Measurements from ENCODE around the gene NUDT19. TPM values are rescaled to one million over a fixed set of nuclear protein-coding genes. Genes with fewer than 3 reads are reported as not detected.

The NUDT19 gene
- total and polyA plus RNA-seq, 9 of the 15 experiments (the other 6 are each of a cell fraction or from before 2014, with no cell fraction given) = 9.6 to 38.6 (median 14.4) TPM

DNA sequence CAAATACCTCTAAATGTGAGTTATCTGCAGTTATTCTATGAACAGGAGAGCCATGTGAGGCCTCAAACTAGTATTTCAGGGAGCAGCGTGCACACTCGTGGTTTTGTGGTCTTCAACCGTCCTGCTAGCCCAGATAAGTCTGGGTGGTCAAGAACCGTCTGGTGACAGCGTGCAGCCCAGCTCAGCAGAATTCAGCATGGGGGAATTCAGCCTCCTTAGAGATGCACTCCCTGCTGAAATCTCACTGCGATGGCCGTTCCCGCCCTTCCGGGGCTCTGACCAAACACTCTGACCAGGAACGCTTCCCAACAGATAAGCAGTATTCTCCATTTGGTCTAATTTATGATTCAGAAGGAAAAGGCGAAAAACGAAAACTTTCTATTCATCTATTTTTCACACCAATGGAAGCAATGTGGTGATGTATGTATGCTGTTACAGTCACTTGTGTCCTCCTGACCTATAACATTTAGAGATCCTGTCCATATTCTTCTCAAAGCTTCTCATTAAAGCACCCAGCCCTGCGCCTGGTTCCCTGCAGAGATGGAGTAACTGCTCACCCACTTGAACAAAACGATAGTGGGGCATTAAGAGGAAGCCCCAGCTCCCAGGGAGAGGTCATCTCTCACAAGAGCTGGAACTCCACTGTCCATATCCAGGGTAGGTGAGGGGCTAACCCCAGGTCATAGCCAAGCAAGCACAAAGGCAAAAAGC lies 19.6 kb upstream of the NUDT19 start (continued):
- TF ChIP-seq MECOM (CRISPR knock-in tag; IDR thresholded peaks at IDR 0.05) (peak; percentile 63), RFX5 (IDR thresholded peaks at IDR 0.05; ENCODE audit: low read depth, low read length) (no peak), KLF13 (tag; IDR thresholded peaks at IDR 0.05; ENCODE audit: borderline replicate concordance, low read depth) (no peak), NBN (IDR thresholded peaks at IDR 0.05; ENCODE audit: low read depth) (0 out of 2 replicates have a peak, but pooled peaks have one; percentile 46), SRSF9 (IDR thresholded peaks at IDR 0.05; ENCODE audit: borderline replicate concordance, low read depth, low read length) (no peak), MTA2 (IDR thresholded peaks at IDR 0.05; ENCODE audit: low read depth) (peak; percentile 51), RHOXF2B (CRISPR knock-in tag; conservative IDR thresholded peaks at IDR 0.05) (no peak), ZNF436 (CRISPR knock-in tag; IDR thresholded peaks at IDR 0.05) (no peak), SMAD3 (CRISPR knock-in tag; conservative IDR thresholded peaks at IDR 0.05) (no peak), ZNF764 (CRISPR knock-in tag; IDR thresholded peaks at IDR 0.05; ENCODE audit: low read depth) (no peak), FOXM1 (IDR thresholded peaks at IDR 0.05; ENCODE audit: low read depth) (peak; percentile 70; the same call in 1 of the 2 replicates), FOXM1 (CRISPR knock-in tag; IDR thresholded peaks at IDR 0.05; ENCODE audit: low read depth) (no peak), ZEB2 (IDR thresholded peaks at IDR 0.05) (no peak), FOXA3 (CRISPR knock-in tag; conservative IDR thresholded peaks at IDR 0.05 in 1 of 2, IDR thresholded peaks at IDR 0.05 in 1 of 2) (no peak), ZBTB7A (IDR thresholded peaks at IDR 0.05; ENCODE audit: borderline replicate concordance, control insufficient read depth, low read depth, low read length) (peak; percentile 77; the same call in 1 of the 2 replicates), FOXO4 (CRISPR knock-in tag; IDR thresholded peaks at IDR 0.05) (no peak), YY1 (IDR thresholded peaks at IDR 0.05; ENCODE audit: borderline replicate concordance in 1 of 3, control insufficient read depth in 1 of 3, extremely low read depth in 1 of 3, insufficient read depth in 3 of 3, insufficient read length in 1 of 3, insufficient replicate concordance in 2 of 3, low read depth in 1 of 3, low read length in 2 of 3) (peak in 2 of 3 experiments; percentile 55 to 78)
- TF ChIP-seq, protein P1, sequence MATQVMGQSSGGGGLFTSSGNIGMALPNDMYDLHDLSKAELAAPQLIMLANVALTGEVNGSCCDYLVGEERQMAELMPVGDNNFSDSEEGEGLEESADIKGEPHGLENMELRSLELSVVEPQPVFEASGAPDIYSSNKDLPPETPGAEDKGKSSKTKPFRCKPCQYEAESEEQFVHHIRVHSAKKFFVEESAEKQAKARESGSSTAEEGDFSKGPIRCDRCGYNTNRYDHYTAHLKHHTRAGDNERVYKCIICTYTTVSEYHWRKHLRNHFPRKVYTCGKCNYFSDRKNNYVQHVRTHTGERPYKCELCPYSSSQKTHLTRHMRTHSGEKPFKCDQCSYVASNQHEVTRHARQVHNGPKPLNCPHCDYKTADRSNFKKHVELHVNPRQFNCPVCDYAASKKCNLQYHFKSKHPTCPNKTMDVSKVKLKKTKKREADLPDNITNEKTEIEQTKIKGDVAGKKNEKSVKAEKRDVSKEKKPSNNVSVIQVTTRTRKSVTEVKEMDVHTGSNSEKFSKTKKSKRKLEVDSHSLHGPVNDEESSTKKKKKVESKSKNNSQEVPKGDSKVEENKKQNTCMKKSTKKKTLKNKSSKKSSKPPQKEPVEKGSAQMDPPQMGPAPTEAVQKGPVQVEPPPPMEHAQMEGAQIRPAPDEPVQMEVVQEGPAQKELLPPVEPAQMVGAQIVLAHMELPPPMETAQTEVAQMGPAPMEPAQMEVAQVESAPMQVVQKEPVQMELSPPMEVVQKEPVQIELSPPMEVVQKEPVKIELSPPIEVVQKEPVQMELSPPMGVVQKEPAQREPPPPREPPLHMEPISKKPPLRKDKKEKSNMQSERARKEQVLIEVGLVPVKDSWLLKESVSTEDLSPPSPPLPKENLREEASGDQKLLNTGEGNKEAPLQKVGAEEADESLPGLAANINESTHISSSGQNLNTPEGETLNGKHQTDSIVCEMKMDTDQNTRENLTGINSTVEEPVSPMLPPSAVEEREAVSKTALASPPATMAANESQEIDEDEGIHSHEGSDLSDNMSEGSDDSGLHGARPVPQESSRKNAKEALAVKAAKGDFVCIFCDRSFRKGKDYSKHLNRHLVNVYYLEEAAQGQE (IDR thresholded peaks at IDR 0.05; ENCODE audit: borderline replicate concordance) = peak; percentile 12; the same call in 1 of the 2 replicates
- TF ChIP-seq, protein P1 (CRISPR knock-in tag; IDR thresholded peaks at IDR 0.05; ENCODE audit: low read depth) = no peak

Data from K562 (cell line).